ENCODE results near the gene TRIM54. TPM values are rescaled to one million over a fixed set of nuclear protein-coding genes. Genes with fewer than 3 reads are reported as not detected.
"Not testable (repeated sequence)": the region's sequence is repeated elsewhere in the genome, so short reads cannot be mapped to it uniquely, and the experiment has no call there.

TRIM54 gene
- total RNA-seq, 2 experiments from 2014 or later, result not detected

DNA sequence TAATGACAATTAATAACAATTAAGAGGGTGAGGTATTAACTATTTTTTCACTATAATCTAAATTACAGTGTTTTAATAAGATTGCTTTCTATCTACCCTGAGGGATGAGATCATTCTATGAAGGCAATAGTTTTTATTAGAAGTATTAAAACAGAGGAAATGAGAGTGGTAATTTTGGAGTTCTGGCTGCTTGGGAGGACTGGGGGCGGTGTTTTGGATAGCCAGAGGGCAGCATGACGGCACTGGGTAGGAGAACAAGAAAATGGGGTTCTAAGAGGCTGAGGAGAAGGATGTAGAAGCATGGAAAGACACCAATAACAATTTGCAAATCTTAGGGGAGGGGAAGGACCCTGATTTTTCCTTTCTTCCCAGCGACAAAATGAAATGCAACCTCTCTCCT lies 12.1 kb upstream of the TRIM54 start:
- CTCF ChIA-PET, result interaction anchor here (1.5 kb wide), 1 partner anchor 10 kb away, joined by 5 read pairs; no protein-coding TSS in a partner anchor
- Mint-ChIP-seq H3K27me3 (peaks cover 13% of the 10 kb centered on the region), H3K4me3 (no peak overlapping the region), H3K36me3 (ENCODE audit: low read depth) (no peaks in the 10 kb centered on the region), H3K9me3 (no peaks in the 10 kb centered on the region), H3K4me1 (ENCODE audit: low read depth) (no peaks in the 10 kb centered on the region), H3K27ac (no peak overlapping the region)
- TF ChIP-seq, protein P1, sequence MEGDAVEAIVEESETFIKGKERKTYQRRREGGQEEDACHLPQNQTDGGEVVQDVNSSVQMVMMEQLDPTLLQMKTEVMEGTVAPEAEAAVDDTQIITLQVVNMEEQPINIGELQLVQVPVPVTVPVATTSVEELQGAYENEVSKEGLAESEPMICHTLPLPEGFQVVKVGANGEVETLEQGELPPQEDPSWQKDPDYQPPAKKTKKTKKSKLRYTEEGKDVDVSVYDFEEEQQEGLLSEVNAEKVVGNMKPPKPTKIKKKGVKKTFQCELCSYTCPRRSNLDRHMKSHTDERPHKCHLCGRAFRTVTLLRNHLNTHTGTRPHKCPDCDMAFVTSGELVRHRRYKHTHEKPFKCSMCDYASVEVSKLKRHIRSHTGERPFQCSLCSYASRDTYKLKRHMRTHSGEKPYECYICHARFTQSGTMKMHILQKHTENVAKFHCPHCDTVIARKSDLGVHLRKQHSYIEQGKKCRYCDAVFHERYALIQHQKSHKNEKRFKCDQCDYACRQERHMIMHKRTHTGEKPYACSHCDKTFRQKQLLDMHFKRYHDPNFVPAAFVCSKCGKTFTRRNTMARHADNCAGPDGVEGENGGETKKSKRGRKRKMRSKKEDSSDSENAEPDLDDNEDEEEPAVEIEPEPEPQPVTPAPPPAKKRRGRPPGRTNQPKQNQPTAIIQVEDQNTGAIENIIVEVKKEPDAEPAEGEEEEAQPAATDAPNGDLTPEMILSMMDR (IDR thresholded peaks at IDR 0.05), result no peak
- peaks cover 4% of the 10 kb centered on the region for H3K4me1 ChIP-seq (ENCODE audit: insufficient read depth, low read length)
- DNase-seq (no peak), ATAC-seq (ENCODE audit: poor library complexity) (no peak)
- H3K27ac ChIP-seq (ENCODE audit: low read depth in 1 of 2, low read length in 2 of 2), result no peak overlapping the region
- H3K4me3 ChIP-seq (ENCODE audit: low read length), result no peak overlapping the region
- intact Hi-C loops (cut with DNase I, micrococcal nuclease), result no loop called here
- POLR2A ChIA-PET, result no interaction called here
- H3K9me3 ChIP-seq (ENCODE audit: control insufficient read depth in 1 of 2, insufficient read depth in 1 of 2, low read length in 2 of 2), result no peaks in the 10 kb centered on the region
- H3K27me3 ChIP-seq (ENCODE audit: control insufficient read depth in 1 of 2, insufficient read depth in 2 of 2, low read length in 2 of 2), result peaks cover 8 to 10% of the 10 kb centered on the region in 2 experiments
- H3K36me3 ChIP-seq (ENCODE audit: insufficient read depth, low read length), result no peaks in the 10 kb centered on the region

DNA sequence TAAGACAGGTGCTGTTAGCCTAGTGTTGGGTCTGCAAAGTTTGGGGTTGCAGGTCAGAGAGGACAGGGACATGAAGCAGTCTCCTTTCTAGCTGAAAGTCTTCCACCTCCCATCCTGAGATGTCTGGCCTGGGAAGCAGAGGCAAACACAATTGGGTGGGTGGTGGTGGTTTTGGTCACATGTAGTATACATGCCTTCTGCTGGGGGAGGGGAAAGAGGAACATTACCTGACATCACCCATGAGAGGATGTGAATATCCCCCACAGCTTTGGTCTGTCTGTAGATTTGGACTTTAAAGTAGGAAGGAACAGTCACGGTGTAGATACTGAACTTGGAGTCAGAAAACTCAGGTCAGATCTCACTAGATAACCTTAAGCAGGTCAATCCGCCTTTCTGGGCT lies 11.6 kb upstream of the TRIM54 start:
- no peaks in the 10 kb centered on the region for H3K4me1 ChIP-seq (ENCODE audit: insufficient read depth, low read length)
- H3K36me3 ChIP-seq (ENCODE audit: insufficient read depth, low read length), result no peaks in the 10 kb centered on the region
- no peaks in the 10 kb centered on the region for H3K36me3 Mint-ChIP-seq (ENCODE audit: low read depth)
- peaks cover 13% of the 10 kb centered on the region for H3K27me3 Mint-ChIP-seq
- no peaks in the 10 kb centered on the region for H3K9me3 Mint-ChIP-seq
- DNase-seq (no peak), ATAC-seq (ENCODE audit: poor library complexity) (no peak)
- no peak overlapping the region for H3K27ac Mint-ChIP-seq
- H3K9me3 ChIP-seq (ENCODE audit: control insufficient read depth in 1 of 2, insufficient read depth in 1 of 2, low read length in 2 of 2), result no peaks in the 10 kb centered on the region
- no peak overlapping the region for H3K27ac ChIP-seq (ENCODE audit: low read depth in 1 of 2, low read length in 2 of 2)
- H3K27me3 ChIP-seq (ENCODE audit: control insufficient read depth in 1 of 2, insufficient read depth in 2 of 2, low read length in 2 of 2), result peaks cover 4 to 8% of the 10 kb centered on the region in 2 experiments
- TF ChIP-seq, protein P1 (IDR thresholded peaks at IDR 0.05), result no peak
- no peak overlapping the region for H3K4me3 Mint-ChIP-seq
- ChIA-PET CTCF (interaction anchor here (1.1 kb wide), 1 partner anchor 9 kb away, joined by 4 read pairs; no protein-coding TSS in a partner anchor), POLR2A (no interaction called here)
- H3K4me1 Mint-ChIP-seq (ENCODE audit: low read depth), result no peaks in the 10 kb centered on the region
- intact Hi-C loops (cut with DNase I, micrococcal nuclease), result no loop called here
- H3K4me3 ChIP-seq (ENCODE audit: low read length), result no peak overlapping the region

DNA sequence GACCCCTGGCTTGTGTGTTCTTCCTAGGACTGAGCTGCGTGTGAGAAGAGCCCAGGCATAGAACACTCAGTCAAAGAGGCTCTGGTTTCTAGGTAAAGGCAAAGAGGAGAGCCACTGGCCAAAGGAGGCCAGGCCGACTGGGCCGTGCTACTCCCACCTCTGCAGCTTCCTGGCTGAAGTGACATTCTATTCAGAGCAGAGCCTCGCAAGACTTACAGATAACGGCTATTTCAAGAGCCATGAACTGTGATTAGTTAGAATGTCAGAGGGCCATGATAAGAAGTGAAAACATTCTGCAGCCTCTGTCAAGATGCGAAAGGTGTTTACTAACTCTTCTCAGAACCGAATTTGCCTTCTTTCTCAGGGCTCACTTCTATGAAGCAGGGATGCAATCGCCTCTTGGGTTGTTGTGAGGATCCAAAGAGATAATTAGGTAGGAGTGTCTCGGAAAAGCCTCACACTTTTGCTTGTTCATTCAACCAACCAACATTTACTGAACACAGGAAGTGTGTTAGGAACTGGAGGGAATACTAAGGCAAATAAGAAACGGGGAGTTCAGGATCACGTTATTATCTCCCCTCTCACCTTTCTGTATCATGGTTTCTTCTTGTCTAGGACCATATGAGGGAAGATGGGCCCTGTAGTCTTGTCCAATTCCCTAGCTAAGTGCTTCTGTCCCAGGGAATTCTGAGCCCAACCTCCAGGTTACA lies 10.4 kb upstream of the TRIM54 start:
- H3K9me3 Mint-ChIP-seq, result no peaks in the 10 kb centered on the region
- TF ChIP-seq, protein P1 (IDR thresholded peaks at IDR 0.05), result no peak
- ATAC-seq (ENCODE audit: poor library complexity), result no peak
- H3K4me1 Mint-ChIP-seq (ENCODE audit: low read depth), result no peaks in the 10 kb centered on the region
- no peak for DNase-seq
- no peak overlapping the region for H3K27ac ChIP-seq (ENCODE audit: low read depth in 1 of 2, low read length in 2 of 2)
- H3K4me3 Mint-ChIP-seq, result no peak overlapping the region
- no peaks in the 10 kb centered on the region for H3K36me3 Mint-ChIP-seq (ENCODE audit: low read depth)
- intact Hi-C loops (cut with DNase I, micrococcal nuclease), result no loop called here
- no peak overlapping the region for H3K27ac Mint-ChIP-seq
- H3K4me3 ChIP-seq (ENCODE audit: low read length), result no peak overlapping the region
- POLR2A ChIA-PET, result interaction anchor here (1.0 kb wide), 1 partner anchor 221 kb away, joined by 3 read pairs; the partner anchor contains the start of gene AGBL5
- peaks cover 6 to 8% of the 10 kb centered on the region in 2 experiments for H3K27me3 ChIP-seq (ENCODE audit: control insufficient read depth in 1 of 2, insufficient read depth in 2 of 2, low read length in 2 of 2)
- peaks cover 18% of the 10 kb centered on the region for H3K27me3 Mint-ChIP-seq
- no peaks in the 10 kb centered on the region for H3K9me3 ChIP-seq (ENCODE audit: control insufficient read depth in 1 of 2, insufficient read depth in 1 of 2, low read length in 2 of 2)
- no peaks in the 10 kb centered on the region for H3K4me1 ChIP-seq (ENCODE audit: insufficient read depth, low read length)
- CTCF ChIA-PET, result interaction anchor here (1.1 kb wide), 2 partner anchors 8 to 31 kb away, joined by 3 to 4 read pairs; no protein-coding TSS in a partner anchor
- no peaks in the 10 kb centered on the region for H3K36me3 ChIP-seq (ENCODE audit: insufficient read depth, low read length)

DNA sequence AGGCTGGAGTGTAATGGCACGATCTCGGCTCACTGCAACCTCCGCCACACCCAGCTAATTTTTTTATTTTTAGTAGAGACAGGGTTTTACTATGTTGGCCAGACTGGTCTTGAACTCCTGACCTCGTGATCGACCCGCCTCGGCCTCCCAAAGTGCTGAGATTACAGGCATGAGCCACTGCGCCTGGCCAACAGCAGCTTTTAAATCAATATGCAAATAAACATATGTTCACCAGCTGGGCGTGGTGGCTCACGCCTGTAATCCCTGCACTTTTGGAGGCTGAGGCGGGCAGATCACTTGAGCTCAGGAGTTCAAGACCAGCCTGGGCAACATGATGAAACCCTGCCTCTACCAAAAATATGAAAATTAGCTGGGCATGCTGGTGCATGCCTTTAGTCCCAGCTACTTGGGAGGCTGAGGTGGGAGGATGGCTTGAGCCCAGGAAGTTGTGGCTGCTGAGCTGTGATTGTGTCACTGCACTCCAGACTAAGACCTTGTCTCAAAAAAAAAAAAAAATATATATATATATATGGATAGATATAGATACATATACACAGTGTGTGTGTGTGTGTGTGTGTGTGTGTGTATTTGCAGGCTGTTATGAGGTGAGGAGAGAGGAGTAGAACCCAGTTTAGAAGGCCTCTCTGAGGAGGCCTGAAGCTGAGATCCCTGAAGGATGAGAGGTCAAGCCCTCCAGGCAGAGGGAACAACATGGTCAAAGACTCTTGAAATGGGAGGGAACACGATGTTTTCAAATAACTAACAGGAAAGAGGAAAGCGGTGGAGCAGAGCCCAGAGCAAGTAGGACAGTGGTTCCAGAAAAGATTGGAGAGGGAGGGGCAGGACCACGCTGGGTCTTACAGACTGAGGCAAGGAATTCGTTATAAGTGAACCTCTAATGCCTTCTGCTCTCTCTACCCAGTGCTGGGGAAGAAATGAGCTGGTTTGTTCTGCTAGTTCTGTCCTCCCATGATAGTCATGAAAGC lies 9.4 kb upstream of the TRIM54 start:
- H3K27ac Mint-ChIP-seq; H3K36me3 Mint-ChIP-seq (ENCODE audit: low read depth); ATAC-seq (ENCODE audit: poor library complexity); H3K36me3 ChIP-seq (ENCODE audit: insufficient read depth, low read length); H3K9me3 ChIP-seq (ENCODE audit: control insufficient read depth in 1 of 2, insufficient read depth in 1 of 2, low read length in 2 of 2); DNase-seq; intact Hi-C loops (cut with DNase I, micrococcal nuclease); H3K27ac ChIP-seq (ENCODE audit: low read depth in 1 of 2, low read length in 2 of 2); POLR2A ChIA-PET; H3K9me3 Mint-ChIP-seq; H3K27me3 ChIP-seq (ENCODE audit: control insufficient read depth in 1 of 2, insufficient read depth in 2 of 2, low read length in 2 of 2); H3K4me1 ChIP-seq (ENCODE audit: insufficient read depth, low read length); H3K4me3 ChIP-seq (ENCODE audit: low read length); H3K4me1 Mint-ChIP-seq (ENCODE audit: low read depth); H3K4me3 Mint-ChIP-seq: not testable (repeated sequence)
- H3K27me3 Mint-ChIP-seq, result peaks cover 22% of the 10 kb centered on the region
- CTCF ChIA-PET, result interaction anchor here (0.7 to 1.1 kb wide), 2 partner anchors 30 to 297 kb away, joined by 3 read pairs; no protein-coding TSS in a partner anchor
